ENCODE measurements around the gene SNX5. TPM values are rescaled to one million over a fixed set of nuclear protein-coding genes. Genes with fewer than 3 reads are reported as not detected.

SNX5 gene
- total RNA-seq, 1 experiment from 2014 or later: 90.8 TPM

DNA sequence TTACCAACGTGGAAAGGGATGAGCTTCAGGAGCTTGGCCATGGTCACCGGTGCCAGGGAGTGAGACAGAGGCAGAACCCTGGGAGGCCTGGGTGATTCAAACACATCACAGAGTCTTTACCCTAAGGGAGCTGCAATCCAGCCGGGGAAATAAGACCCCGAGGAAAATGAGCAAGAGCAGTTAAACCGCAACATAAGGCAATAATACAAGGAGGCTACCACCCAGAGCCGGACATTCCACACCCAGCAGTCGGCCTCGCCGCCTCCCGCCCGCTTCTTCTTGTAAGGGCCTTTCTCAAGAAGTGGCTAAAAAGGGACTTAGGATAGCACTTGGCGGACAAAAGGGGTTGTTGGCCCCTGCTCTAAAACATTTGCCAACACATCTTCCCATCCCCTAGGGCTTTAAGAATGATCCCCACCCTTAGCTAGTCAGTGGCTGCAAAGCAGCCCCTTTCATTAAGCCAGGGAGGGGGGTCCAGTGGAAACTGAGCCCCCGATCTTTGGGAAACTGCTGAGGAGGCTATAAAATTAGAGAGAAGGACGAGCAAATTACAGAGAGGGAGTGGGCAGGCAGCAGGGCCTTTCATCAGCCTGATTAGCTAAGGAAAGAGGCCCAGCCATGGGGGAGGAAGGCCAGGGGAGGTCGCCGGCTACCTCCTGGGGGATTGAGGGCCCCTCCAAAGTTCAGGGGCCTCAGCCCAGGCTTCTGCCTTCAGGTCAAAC is 34.3 kb downstream of the SNX5 start:
- intact Hi-C loops (cut with micrococcal nuclease; ENCODE audit: unreplicated experiment) (no loop called here), in situ Hi-C loops (cut with HindIII; ENCODE audit: low pct_unique_long_range_greater_than_20kb, low sequenced_read_pairs) (no loop called here)
- ChIA-PET CTCF (no interaction called here), POLR2A (no interaction called here)
- H3K27me3 ChIP-seq (ENCODE audit: control insufficient read depth, insufficient read depth, low read length): no peaks in the 10 kb centered on the region
- H3K4me3 ChIP-seq (ENCODE audit: low read depth in 2 of 2, low read length in 2 of 2): no peak overlapping the region
- no peak overlapping the region for H3K27ac ChIP-seq (ENCODE audit: low read length)
- DNase-seq (ENCODE audit: low read depth, low spot score): no peak
- ATAC-seq: no peak
- H3K36me3 ChIP-seq (ENCODE audit: control insufficient read depth, insufficient read depth, low read length): no peaks in the 10 kb centered on the region
- peaks cover 18% of the 10 kb centered on the region for H3K4me1 ChIP-seq (ENCODE audit: control insufficient read depth, insufficient read depth, low read length)
- BruUV-seq (replicated peaks): no TSS peak
- H3K9me3 ChIP-seq (ENCODE audit: control insufficient read depth, insufficient read depth, low read depth, low read length): no peaks in the 10 kb centered on the region
- TF ChIP-seq, protein P1, sequence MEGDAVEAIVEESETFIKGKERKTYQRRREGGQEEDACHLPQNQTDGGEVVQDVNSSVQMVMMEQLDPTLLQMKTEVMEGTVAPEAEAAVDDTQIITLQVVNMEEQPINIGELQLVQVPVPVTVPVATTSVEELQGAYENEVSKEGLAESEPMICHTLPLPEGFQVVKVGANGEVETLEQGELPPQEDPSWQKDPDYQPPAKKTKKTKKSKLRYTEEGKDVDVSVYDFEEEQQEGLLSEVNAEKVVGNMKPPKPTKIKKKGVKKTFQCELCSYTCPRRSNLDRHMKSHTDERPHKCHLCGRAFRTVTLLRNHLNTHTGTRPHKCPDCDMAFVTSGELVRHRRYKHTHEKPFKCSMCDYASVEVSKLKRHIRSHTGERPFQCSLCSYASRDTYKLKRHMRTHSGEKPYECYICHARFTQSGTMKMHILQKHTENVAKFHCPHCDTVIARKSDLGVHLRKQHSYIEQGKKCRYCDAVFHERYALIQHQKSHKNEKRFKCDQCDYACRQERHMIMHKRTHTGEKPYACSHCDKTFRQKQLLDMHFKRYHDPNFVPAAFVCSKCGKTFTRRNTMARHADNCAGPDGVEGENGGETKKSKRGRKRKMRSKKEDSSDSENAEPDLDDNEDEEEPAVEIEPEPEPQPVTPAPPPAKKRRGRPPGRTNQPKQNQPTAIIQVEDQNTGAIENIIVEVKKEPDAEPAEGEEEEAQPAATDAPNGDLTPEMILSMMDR (IDR thresholded peaks at IDR 0.05): no peak
- TF ChIP-seq SIN3A (IDR thresholded peaks at IDR 0.05; ENCODE audit: borderline replicate concordance, insufficient read depth, low read depth, low read length) (no peak), TCF7L2 (IDR thresholded peaks at IDR 0.05; ENCODE audit: low read depth, low read length) (no peak), POLR2AphosphoS5 (IDR thresholded peaks at IDR 0.05; ENCODE audit: low read depth, low read length) (no peak)
- TF ChIP-seq, protein P2, sequence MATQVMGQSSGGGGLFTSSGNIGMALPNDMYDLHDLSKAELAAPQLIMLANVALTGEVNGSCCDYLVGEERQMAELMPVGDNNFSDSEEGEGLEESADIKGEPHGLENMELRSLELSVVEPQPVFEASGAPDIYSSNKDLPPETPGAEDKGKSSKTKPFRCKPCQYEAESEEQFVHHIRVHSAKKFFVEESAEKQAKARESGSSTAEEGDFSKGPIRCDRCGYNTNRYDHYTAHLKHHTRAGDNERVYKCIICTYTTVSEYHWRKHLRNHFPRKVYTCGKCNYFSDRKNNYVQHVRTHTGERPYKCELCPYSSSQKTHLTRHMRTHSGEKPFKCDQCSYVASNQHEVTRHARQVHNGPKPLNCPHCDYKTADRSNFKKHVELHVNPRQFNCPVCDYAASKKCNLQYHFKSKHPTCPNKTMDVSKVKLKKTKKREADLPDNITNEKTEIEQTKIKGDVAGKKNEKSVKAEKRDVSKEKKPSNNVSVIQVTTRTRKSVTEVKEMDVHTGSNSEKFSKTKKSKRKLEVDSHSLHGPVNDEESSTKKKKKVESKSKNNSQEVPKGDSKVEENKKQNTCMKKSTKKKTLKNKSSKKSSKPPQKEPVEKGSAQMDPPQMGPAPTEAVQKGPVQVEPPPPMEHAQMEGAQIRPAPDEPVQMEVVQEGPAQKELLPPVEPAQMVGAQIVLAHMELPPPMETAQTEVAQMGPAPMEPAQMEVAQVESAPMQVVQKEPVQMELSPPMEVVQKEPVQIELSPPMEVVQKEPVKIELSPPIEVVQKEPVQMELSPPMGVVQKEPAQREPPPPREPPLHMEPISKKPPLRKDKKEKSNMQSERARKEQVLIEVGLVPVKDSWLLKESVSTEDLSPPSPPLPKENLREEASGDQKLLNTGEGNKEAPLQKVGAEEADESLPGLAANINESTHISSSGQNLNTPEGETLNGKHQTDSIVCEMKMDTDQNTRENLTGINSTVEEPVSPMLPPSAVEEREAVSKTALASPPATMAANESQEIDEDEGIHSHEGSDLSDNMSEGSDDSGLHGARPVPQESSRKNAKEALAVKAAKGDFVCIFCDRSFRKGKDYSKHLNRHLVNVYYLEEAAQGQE (IDR thresholded peaks at IDR 0.05; ENCODE audit: insufficient read depth in 1 of 2, low read depth in 2 of 2, low read length in 1 of 2): no peak

DNA sequence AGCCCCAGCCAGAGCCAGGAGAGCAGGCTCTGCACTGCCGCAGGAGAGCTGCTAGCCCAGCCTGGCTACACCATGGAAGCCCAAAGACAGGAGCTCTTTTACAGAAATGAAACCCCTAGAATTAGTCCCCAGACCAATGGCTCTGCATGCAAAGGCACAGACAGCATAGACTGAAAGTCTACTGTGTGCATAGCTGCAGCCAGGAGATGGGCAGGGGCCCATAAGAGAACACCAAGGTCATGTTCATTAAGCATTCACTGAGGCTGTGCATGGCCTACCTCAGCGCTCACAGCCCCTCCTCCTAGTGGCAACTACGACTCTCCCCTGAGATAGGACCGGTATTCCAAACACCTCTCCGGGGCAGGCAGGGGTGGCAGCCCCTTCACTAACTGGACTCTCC is 34.9 kb downstream of the SNX5 start:
- no peaks in the 10 kb centered on the region for H3K36me3 ChIP-seq (ENCODE audit: control insufficient read depth, insufficient read depth, low read length)
- peaks cover 12% of the 10 kb centered on the region for H3K4me1 ChIP-seq (ENCODE audit: control insufficient read depth, insufficient read depth, low read length)
- no peak for ATAC-seq
- no peak for DNase-seq (ENCODE audit: low read depth, low spot score)
- in situ Hi-C loops (cut with HindIII; ENCODE audit: low pct_unique_long_range_greater_than_20kb, low sequenced_read_pairs) (no loop called here), intact Hi-C loops (cut with micrococcal nuclease; ENCODE audit: unreplicated experiment) (no loop called here)
- no peak overlapping the region for H3K27ac ChIP-seq (ENCODE audit: low read length)
- CTCF ChIA-PET: no interaction called here
- POLR2A ChIA-PET: no interaction called here
- H3K4me3 ChIP-seq (ENCODE audit: low read depth in 2 of 2, low read length in 2 of 2): no peak overlapping the region
- TF ChIP-seq, protein P2 (IDR thresholded peaks at IDR 0.05; ENCODE audit: insufficient read depth in 1 of 2, low read depth in 2 of 2, low read length in 1 of 2): no peak
- TF ChIP-seq POLR2AphosphoS5 (IDR thresholded peaks at IDR 0.05; ENCODE audit: low read depth, low read length) (no peak), SIN3A (IDR thresholded peaks at IDR 0.05; ENCODE audit: borderline replicate concordance, insufficient read depth, low read depth, low read length) (no peak), TCF7L2 (IDR thresholded peaks at IDR 0.05; ENCODE audit: low read depth, low read length) (no peak)
- TF ChIP-seq, protein P1 (IDR thresholded peaks at IDR 0.05): no peak
- no peaks in the 10 kb centered on the region for H3K27me3 ChIP-seq (ENCODE audit: control insufficient read depth, insufficient read depth, low read length)
- no peaks in the 10 kb centered on the region for H3K9me3 ChIP-seq (ENCODE audit: control insufficient read depth, insufficient read depth, low read depth, low read length)
- no TSS peak for BruUV-seq (replicated peaks)
